Smooth muscle cell (in vitro differentiated cells): ENCODE results near the gene LMBR1L. TPM values are rescaled to one million over a fixed set of nuclear protein-coding genes. Genes with fewer than 3 reads are reported as not detected.

Experiments
- DNase-seq: peaks from one replicate; lab custom pipeline; 2025; ENCODE audit not compliant: unreplicated experiment; lab: John Stamatoyannopoulos, UW
- H2AFZ ChIP-seq: fragments of 200-600 bp; sonication (generic); 2 replicates; pipeline ENCODE4 v1.6.0; 2016; ENCODE audit warnings: antibody characterized with exemption, low read depth, mild to moderate bottlenecking
- H3F3A ChIP-seq: fragments of 200-600 bp; sonication (generic); 2 replicates; pipeline ENCODE4 v1.6.0; 2017; ENCODE audit warnings: antibody characterized with exemption, low read depth
- H3K27ac ChIP-seq: fragments of 200-600 bp; sonication (generic); 2 replicates; pipeline ENCODE4 v1.5.1; 2016; ENCODE audit warnings: low read depth, mild to moderate bottlenecking
- H3K27me3 ChIP-seq: fragments of 200-600 bp; sonication (generic); 2 replicates; pipeline ENCODE4 v1.6.1; 2016; ENCODE audit warnings: low read depth, mild to moderate bottlenecking
- H3K36me3 ChIP-seq: fragments of 200-600 bp; sonication (generic); 2 replicates; pipeline ENCODE4 v1.5.1; 2016; ENCODE audit warnings: low read depth
- H3K4me1 ChIP-seq: fragments of 200-600 bp; sonication (generic); 2 replicates; pipeline ENCODE4 v1.5.1; 2016; ENCODE audit warnings: low read depth
- H3K4me2 ChIP-seq: fragments of 200-600 bp; sonication (generic); 2 replicates; pipeline ENCODE4 v1.6.0; 2016; ENCODE audit warnings: mild to moderate bottlenecking
- H3K4me3 ChIP-seq: fragments of 200-600 bp; sonication (generic); 2 replicates; pipeline ENCODE4 v1.5.1; 2016; ENCODE audit warnings: mild to moderate bottlenecking
- H3K79me2 ChIP-seq: fragments of 200-600 bp; sonication (generic); 2 replicates; pipeline ENCODE4 v1.6.0; 2016; ENCODE audit warnings: low read depth, mild to moderate bottlenecking
- H3K9ac ChIP-seq: fragments of 200-600 bp; sonication (generic); 2 replicates; pipeline ENCODE4 v1.6.0; 2016; ENCODE audit warnings: low read depth
- H3K9me3 ChIP-seq: fragments of 200-600 bp; sonication (generic); replicated peaks from 2 replicates; pipeline ENCODE4 v1.5.1; 2016; ENCODE audit warnings: low read depth
- H4K20me1 ChIP-seq: fragments of 200-600 bp; sonication (generic); 2 replicates; pipeline ENCODE4 v1.6.0; 2016; ENCODE audit warnings: low read depth
- WGBS: methylation state at CpG from one replicate; pipeline ENCODE4 v1.1.7; 2016; ENCODE audit warnings: low lambda C conversion rate; 5-methylcytosine and 5-hydroxymethylcytosine counted together
- polyA plus RNA-seq: library from polyadenylated mRNA; unstranded; fragments of >200 nt; fragmentation: Nextera tagmentation; extraction: Ambion mirVana; gene quantifications from 2 replicates; pipeline ENCODE4 v1.2.1, GENCODE V29; 2016
- total RNA-seq: library from RNA; depleted of rRNA; stranded (reverse); fragments of >200 nt; gene quantifications from 2 replicates; pipeline ENCODE4 v1.2.3, GENCODE V29; 2014
- TF ChIP-seq, protein P1 (sequence below): fragments of 200-600 bp; sonication (generic); IDR thresholded peaks from 2 replicates; pipeline ENCODE4 v1.5.1; 2017; ENCODE audit warnings: borderline replicate concordance, mild to moderate bottlenecking, antibody characterized with exemption; ENCODE audit not compliant: insufficient read depth, poor library complexity, severe bottlenecking

LMBR1L gene
- total and polyA plus RNA-seq, 2 experiments from 2014 or later = 49.5 to 57.3 TPM

DNA sequence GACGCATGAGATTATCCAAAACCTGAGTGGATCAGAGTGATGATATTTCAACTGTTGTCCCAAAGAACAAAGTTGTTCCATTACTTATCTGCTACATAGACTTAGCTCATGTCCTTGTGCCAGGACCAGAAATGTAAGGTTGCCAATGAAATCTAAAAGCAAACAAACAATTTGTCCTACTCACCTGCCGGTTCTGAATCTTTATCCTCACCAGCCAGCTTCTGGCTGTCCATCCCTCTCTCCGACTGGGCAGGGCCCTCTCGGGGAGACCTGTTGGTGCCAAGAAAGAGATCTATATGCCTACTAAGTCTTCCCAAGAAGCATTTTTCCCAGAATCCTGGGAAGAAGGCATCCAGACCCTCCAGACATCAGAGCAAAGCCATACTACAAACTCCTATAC lies 55.6 kb downstream of the LMBR1L start:
- Histone ChIP-seq H3K27me3 (no peaks in the 10 kb centered on the region), H3K79me2 (peaks cover 68% of the 10 kb centered on the region), H3K4me3 (no peak overlapping the region), H3K4me2 (no peak overlapping the region), H3F3A (peaks cover 5% of the 10 kb centered on the region), H3K9ac (no peak overlapping the region), H3K9me3 (no peaks in the 10 kb centered on the region), H3K36me3 (no peaks in the 10 kb centered on the region), H4K20me1 (peaks cover 95% of the 10 kb centered on the region), H3K27ac (no peak overlapping the region), H2AFZ (no peak overlapping the region), H3K4me1 (peaks cover 32% of the 10 kb centered on the region)
- WGBS = 95% methylated on average over 4 of the region's 4 CpGs
- TF ChIP-seq, protein P1, sequence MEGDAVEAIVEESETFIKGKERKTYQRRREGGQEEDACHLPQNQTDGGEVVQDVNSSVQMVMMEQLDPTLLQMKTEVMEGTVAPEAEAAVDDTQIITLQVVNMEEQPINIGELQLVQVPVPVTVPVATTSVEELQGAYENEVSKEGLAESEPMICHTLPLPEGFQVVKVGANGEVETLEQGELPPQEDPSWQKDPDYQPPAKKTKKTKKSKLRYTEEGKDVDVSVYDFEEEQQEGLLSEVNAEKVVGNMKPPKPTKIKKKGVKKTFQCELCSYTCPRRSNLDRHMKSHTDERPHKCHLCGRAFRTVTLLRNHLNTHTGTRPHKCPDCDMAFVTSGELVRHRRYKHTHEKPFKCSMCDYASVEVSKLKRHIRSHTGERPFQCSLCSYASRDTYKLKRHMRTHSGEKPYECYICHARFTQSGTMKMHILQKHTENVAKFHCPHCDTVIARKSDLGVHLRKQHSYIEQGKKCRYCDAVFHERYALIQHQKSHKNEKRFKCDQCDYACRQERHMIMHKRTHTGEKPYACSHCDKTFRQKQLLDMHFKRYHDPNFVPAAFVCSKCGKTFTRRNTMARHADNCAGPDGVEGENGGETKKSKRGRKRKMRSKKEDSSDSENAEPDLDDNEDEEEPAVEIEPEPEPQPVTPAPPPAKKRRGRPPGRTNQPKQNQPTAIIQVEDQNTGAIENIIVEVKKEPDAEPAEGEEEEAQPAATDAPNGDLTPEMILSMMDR = no peak
- no peak for DNase-seq

DNA sequence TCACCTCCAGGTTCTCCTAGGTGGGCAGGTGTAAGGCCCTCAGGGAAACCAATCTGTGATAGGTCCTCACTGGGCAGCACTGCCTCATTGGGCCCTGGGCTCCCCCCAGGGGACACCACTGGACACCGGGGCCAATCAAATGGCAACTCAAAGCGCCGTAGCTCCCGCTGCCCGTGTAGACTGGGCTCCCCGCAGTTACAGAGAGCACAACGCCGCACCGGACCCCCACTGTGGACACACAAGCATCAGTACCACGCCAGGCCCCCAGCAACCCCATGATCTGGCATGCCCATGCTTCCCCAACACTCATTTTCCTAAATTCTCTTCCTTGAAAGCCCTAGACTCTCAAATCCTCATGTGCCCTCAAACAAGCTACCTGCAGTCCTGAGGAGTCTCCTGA lies 56.1 kb downstream of the LMBR1L start:
- no peak for DNase-seq
- Histone ChIP-seq H3K4me3 (no peak overlapping the region), H3K9ac (no peak overlapping the region), H4K20me1 (peaks cover 100% of the 10 kb centered on the region), H3K4me1 (peaks cover 32% of the 10 kb centered on the region), H3K27me3 (no peaks in the 10 kb centered on the region), H3K27ac (no peak overlapping the region), H3K4me2 (no peak overlapping the region), H3K9me3 (no peaks in the 10 kb centered on the region), H3K79me2 (peaks cover 63% of the 10 kb centered on the region), H3K36me3 (no peaks in the 10 kb centered on the region), H2AFZ (no peak overlapping the region), H3F3A (peaks cover 5% of the 10 kb centered on the region)
- WGBS = 97% methylated on average over 10 of the region's 10 CpGs
- TF ChIP-seq, protein P1 = no peak

DNA sequence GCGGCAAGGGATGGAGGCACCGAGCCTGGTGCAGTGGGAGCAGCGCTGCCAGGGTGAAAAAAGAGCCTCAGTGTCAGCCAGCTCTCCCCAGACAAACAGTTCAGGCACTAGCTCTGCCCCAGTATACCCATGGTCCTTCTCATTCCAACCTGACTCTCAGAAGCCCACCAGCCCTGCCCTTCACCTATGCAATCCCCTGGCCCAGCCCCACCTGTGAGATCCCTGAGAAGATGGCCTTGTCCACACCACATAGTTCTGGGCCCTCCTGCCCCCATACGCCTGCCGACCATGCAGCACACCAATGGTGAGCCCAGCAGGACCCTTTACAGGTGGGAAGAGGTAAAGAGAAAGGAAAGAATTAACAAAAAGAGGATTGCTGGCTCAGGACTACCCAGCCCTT lies 56.6 kb downstream of the LMBR1L start:
- TF ChIP-seq, protein P1 = no peak
- Histone ChIP-seq H2AFZ (no peak overlapping the region), H3K9me3 (no peaks in the 10 kb centered on the region), H3K4me2 (no peak overlapping the region), H3K79me2 (peaks cover 58% of the 10 kb centered on the region), H3K27ac (no peak overlapping the region), H3K27me3 (no peaks in the 10 kb centered on the region), H3K9ac (no peak overlapping the region), H3K4me3 (no peak overlapping the region), H3K4me1 (peaks cover 32% of the 10 kb centered on the region), H3K36me3 (no peaks in the 10 kb centered on the region), H3F3A (peaks cover 5% of the 10 kb centered on the region), H4K20me1 (peaks cover 100% of the 10 kb centered on the region)
- DNase-seq = no peak
- WGBS = 100% methylated on average over 5 of the region's 5 CpGs

DNA sequence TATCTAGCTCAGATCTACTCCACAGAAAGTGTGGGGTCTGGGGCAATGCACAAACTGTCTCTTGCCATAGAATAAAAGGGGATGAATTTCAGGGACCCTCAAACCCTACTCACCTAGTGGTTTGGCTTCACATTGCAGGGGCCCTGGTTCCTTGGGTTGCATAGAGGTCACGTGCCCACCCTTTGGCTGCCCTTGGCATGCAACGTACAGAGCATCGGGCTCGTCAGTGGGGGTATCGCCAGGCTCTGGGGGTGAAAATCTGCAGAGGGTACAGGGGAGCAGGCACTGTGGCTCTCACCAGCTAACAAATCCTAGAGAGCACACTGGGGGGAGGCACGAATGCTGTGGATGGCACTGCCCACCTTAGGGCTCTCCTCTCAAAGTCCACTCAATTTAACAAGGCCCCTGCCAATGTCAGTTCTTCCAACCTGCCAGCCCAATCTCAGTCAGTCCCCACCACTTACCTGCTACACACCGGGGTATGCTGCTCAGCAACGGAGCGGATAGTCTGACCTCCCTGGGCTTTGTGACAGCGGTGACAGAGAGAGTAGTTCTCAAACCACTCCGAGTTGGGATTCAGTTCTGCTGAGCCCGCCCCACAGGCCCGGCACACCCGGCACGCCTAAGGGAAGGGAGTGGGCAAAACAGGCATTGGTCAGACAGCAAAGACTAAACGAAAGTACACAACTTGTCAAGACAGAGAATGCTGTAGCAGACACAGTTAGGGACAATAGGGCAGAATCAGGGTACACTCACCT lies 58.0 kb downstream of the LMBR1L start:
- no peak for DNase-seq
- H2AFZ ChIP-seq = no peak overlapping the region
- no peak overlapping the region for H3K4me2 ChIP-seq
- TF ChIP-seq, protein P1 = no peak
- H3K4me3 ChIP-seq = no peak overlapping the region
- H3K27ac ChIP-seq = no peak overlapping the region
- H3F3A ChIP-seq = peaks cover 5% of the 10 kb centered on the region
- no peaks in the 10 kb centered on the region for H3K27me3 ChIP-seq
- H3K4me1 ChIP-seq = peaks cover 18% of the 10 kb centered on the region
- H3K9ac ChIP-seq = no peak overlapping the region
- WGBS = 96% methylated on average over 16 of the region's 16 CpGs
- peaks cover 94% of the 10 kb centered on the region for H4K20me1 ChIP-seq
- peaks cover 44% of the 10 kb centered on the region for H3K79me2 ChIP-seq
- no peaks in the 10 kb centered on the region for H3K9me3 ChIP-seq
- peaks cover 6% of the 10 kb centered on the region for H3K36me3 ChIP-seq
